Measurements from ENCODE around the gene STMND1. TPM values are rescaled to one million over a fixed set of nuclear protein-coding genes. Genes with fewer than 3 reads are reported as not detected.

Gene STMND1
- not detected in 5 replicates for total RNA-seq (2022; extraction: Qiagen RNA extraction; ENCODE audit: low read depth)

GRCh38 chr6:17101422-17102257, at the start of gene STMND1:
Gene STMND1 (plus strand): TSS chr6:17102050. CDS start chr6:17102258, 208 bp downstream.

Other genes starting within 250 kb of the STMND1 start
- gene RBM24, start 179.3 kb downstream of the STMND1 start, total RNA-seq (2022; extraction: Qiagen RNA extraction; ENCODE audit: low read depth), result 10.4 to 13.7 TPM (median 12.7 TPM) in 5 replicates

Measured in A549 treated with RU486 at 1 μM for 4 hours (cell line).